K562 (cell line): ENCODE data around the gene TDG. TPM values are rescaled to one million over a fixed set of nuclear protein-coding genes. Genes with fewer than 3 reads are reported as not detected.

Experiments used
- CREB5 ChIP-seq: fragments of 250-450 bp; sonication (Bioruptor Pico); IDR thresholded peaks from 2 replicates; pipeline ENCODE4 v1.5.0; 2020; ENCODE audit warnings: mild to moderate bottlenecking
- CTBP1 ChIP-seq: fragments of 450-650 bp; IDR thresholded peaks from 2 replicates; pipeline ENCODE4 v1.6.1; 2016; ENCODE audit warnings: borderline replicate concordance
- KHSRP ChIP-seq: fragments of 450-650 bp; IDR thresholded peaks from 2 replicates; pipeline ENCODE4 v1.6.1; 2017
- MTA2 ChIP-seq: fragments of 450-650 bp; IDR thresholded peaks from 2 replicates; pipeline ENCODE4 v1.6.1; 2016; ENCODE audit warnings: low read depth
- polyA plus RNA-seq, 8 experiments: library from polyadenylated mRNA; depleted of rRNA in 4 of 8; stranded (reverse) in 5 of 8; unstranded in 3 of 8; fragments of >200 nt; fragmentation: Nextera tagmentation in 2 of 8; fragmentation: Illumina TruSeq in 1 of 8; extraction: Ambion mirVana in 2 of 8; extraction: Trizol in 1 of 8; gene quantifications; 2 replicates each; pipeline versions ENCODE4 v1.2.1 to v1.2.3, GENCODE V29; 2011 to 2014; ENCODE audit warnings: inconsistent platforms in 1 of 8, missing spikeins in 1 of 8
- total RNA-seq, 7 experiments: library from RNA; depleted of rRNA in 6 of 7; stranded (reverse); fragments of >200 nt in 6 of 7; fragmentation: Illumina TruSeq in 2 of 7; extraction: Trizol in 2 of 7; gene quantifications; 2 replicates each; pipeline versions ENCODE4 v1.2.1 to v1.2.3, GENCODE V29; 2011 to 2021; ENCODE audit warnings: low replicate concordance in 1 of 7
- TF ChIP-seq, protein P1 (sequence below): fragments of 450-650 bp; IDR thresholded peaks from 2 replicates; pipeline ENCODE4 v1.6.1; 2017; ENCODE audit warnings: antibody characterized with exemption, mild to moderate bottlenecking
- TF ChIP-seq, protein P2 (sequence below), 2 experiments: fragments of 450-650 bp; formaldehyde crosslinking in 1 of 2; IDR thresholded peaks; 2 replicates each; pipeline versions ENCODE4 v1.4.0 to v1.6.1; 2014 to 2020; ENCODE audit warnings: mild to moderate bottlenecking in 2 of 2, borderline replicate concordance in 1 of 2, low read depth in 1 of 2
- TF ChIP-seq, protein P3 (sequence below): sonication (generic); formaldehyde crosslinking; IDR thresholded peaks from 2 replicates; pipeline ENCODE4 v1.8.1; 2023; ENCODE audit warnings: mild to moderate bottlenecking, missing genetic modification reagents

TDG gene
- total and polyA plus RNA-seq, 9 of the 15 experiments (the other 6 are each of a cell fraction or from before 2014, with no cell fraction given) = 37.6 to 77.2 (median 64.0) TPM

- TF ChIP-seq, protein P1, sequence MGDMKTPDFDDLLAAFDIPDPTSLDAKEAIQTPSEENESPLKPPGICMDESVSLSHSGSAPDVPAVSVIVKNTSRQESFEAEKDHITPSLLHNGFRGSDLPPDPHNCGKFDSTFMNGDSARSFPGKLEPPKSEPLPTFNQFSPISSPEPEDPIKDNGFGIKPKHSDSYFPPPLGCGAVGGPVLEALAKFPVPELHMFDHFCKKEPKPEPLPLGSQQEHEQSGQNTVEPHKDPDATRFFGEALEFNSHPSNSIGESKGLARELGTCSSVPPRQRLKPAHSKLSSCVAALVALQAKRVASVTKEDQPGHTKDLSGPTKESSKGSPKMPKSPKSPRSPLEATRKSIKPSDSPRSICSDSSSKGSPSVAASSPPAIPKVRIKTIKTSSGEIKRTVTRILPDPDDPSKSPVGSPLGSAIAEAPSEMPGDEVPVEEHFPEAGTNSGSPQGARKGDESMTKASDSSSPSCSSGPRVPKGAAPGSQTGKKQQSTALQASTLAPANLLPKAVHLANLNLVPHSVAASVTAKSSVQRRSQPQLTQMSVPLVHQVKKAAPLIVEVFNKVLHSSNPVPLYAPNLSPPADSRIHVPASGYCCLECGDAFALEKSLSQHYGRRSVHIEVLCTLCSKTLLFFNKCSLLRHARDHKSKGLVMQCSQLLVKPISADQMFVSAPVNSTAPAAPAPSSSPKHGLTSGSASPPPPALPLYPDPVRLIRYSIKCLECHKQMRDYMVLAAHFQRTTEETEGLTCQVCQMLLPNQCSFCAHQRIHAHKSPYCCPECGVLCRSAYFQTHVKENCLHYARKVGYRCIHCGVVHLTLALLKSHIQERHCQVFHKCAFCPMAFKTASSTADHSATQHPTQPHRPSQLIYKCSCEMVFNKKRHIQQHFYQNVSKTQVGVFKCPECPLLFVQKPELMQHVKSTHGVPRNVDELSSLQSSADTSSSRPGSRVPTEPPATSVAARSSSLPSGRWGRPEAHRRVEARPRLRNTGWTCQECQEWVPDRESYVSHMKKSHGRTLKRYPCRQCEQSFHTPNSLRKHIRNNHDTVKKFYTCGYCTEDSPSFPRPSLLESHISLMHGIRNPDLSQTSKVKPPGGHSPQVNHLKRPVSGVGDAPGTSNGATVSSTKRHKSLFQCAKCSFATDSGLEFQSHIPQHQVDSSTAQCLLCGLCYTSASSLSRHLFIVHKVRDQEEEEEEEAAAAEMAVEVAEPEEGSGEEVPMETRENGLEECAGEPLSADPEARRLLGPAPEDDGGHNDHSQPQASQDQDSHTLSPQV = 0 out of 2 replicates have a peak, but pooled peaks have one; percentile 37
- TF ChIP-seq, protein P2, sequence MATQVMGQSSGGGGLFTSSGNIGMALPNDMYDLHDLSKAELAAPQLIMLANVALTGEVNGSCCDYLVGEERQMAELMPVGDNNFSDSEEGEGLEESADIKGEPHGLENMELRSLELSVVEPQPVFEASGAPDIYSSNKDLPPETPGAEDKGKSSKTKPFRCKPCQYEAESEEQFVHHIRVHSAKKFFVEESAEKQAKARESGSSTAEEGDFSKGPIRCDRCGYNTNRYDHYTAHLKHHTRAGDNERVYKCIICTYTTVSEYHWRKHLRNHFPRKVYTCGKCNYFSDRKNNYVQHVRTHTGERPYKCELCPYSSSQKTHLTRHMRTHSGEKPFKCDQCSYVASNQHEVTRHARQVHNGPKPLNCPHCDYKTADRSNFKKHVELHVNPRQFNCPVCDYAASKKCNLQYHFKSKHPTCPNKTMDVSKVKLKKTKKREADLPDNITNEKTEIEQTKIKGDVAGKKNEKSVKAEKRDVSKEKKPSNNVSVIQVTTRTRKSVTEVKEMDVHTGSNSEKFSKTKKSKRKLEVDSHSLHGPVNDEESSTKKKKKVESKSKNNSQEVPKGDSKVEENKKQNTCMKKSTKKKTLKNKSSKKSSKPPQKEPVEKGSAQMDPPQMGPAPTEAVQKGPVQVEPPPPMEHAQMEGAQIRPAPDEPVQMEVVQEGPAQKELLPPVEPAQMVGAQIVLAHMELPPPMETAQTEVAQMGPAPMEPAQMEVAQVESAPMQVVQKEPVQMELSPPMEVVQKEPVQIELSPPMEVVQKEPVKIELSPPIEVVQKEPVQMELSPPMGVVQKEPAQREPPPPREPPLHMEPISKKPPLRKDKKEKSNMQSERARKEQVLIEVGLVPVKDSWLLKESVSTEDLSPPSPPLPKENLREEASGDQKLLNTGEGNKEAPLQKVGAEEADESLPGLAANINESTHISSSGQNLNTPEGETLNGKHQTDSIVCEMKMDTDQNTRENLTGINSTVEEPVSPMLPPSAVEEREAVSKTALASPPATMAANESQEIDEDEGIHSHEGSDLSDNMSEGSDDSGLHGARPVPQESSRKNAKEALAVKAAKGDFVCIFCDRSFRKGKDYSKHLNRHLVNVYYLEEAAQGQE (IDR thresholded peaks at IDR 0.05; ENCODE audit: borderline replicate concordance) = no peak
- TF ChIP-seq, protein P2 (CRISPR knock-in tag; IDR thresholded peaks at IDR 0.05; ENCODE audit: low read depth) = 0 out of 2 replicates have a peak, but pooled peaks have one; percentile 33
- TF ChIP-seq MTA2 (no peak), CTBP1 (no peak), CREB5 (CRISPR knock-in tag) (no peak), KHSRP (no peak)
- TF ChIP-seq, protein P3, sequence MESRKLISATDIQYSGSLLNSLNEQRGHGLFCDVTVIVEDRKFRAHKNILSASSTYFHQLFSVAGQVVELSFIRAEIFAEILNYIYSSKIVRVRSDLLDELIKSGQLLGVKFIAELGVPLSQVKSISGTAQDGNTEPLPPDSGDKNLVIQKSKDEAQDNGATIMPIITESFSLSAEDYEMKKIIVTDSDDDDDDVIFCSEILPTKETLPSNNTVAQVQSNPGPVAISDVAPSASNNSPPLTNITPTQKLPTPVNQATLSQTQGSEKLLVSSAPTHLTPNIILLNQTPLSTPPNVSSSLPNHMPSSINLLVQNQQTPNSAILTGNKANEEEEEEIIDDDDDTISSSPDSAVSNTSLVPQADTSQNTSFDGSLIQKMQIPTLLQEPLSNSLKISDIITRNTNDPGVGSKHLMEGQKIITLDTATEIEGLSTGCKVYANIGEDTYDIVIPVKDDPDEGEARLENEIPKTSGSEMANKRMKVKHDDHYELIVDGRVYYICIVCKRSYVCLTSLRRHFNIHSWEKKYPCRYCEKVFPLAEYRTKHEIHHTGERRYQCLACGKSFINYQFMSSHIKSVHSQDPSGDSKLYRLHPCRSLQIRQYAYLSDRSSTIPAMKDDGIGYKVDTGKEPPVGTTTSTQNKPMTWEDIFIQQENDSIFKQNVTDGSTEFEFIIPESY = no peak
Measured at GRCh38 chr12:103930787-103931735, 34.6 kb upstream of the TDG start (continued).
